ENCODE data around the gene PPARG. TPM values are rescaled to one million over a fixed set of nuclear protein-coding genes. Genes with fewer than 3 reads are reported as not detected.
"Not testable (repeated sequence)": the region's sequence is repeated elsewhere in the genome, so short reads cannot be mapped to it uniquely, and the experiment has no call there.

The PPARG gene
- total and polyA plus RNA-seq, 5 donors from 2014 or later = 0.16 to 0.64 (median 0.24) TPM; not detected in 2

DNA sequence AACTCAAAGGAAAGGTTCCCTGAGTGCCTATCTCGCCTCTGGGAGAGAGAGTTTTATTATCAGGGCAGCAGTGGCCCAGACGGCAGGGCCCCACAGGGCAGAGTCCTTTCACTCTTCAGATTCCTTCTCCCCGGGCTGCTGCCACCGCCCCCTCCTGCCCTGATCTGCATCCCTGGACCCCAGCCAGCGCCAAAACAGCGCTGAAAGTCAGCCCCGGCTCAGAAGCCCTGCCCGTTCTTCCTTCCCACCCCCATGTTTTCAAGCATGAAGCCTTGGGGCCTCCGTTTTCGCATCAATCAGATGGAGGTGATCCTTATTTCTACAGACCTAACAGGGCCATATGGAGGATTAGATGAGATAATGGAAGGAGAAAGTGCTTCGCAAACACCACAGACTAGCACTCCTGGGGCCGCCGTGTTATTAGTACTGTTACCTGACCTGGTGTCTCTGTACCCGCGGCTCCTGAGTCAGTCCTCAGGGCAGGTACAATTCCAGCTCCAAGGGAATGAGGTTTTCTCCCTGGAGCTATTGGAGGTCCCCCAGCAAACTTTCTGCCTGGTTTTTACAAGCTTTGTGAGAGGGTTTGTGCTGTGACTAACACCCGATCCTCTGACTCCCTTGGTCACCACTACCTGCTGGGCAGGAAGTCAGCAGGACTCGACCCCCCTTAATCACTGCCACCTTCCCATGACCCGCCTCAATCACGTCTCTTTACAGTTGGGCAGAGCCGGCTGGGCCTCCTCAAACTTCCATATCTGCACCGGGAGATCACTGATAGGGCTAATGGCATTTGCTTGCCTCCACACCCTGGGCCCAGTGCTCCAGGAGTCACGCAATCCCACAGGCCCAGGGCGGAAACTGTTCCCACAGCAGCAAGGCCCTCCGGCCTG lies 156.0 kb downstream of the PPARG start:
- Histone ChIP-seq H3K27me3 (ENCODE audit: control insufficient read depth, insufficient read depth, low read length) (no peaks in the 10 kb centered on the region), H3K9me3 (ENCODE audit: control insufficient read depth in 2 of 2, low read length in 2 of 2) (no peaks in the 10 kb centered on the region), H3K27ac (ENCODE audit: insufficient read depth, low read length, poor library complexity, severe bottlenecking) (no peak overlapping the region), H3K4me3 (ENCODE audit: low read depth, low read length) (no peak overlapping the region), H3K36me3 (ENCODE audit: control insufficient read depth, insufficient read depth, low read length) (no peaks in the 10 kb centered on the region), H3K4me1 (ENCODE audit: control insufficient read depth, insufficient read depth, low read length, poor library complexity, severe bottlenecking) (no peaks in the 10 kb centered on the region)
- no peak overlapping the region for H3K27ac Mint-ChIP-seq
- DNase-seq (no peak), ATAC-seq (ENCODE audit: low read depth in 2 of 2) (no peak)
- H3K27me3 Mint-ChIP-seq = peaks cover 4% of the 10 kb centered on the region
- no peaks in the 10 kb centered on the region for H3K36me3 Mint-ChIP-seq
- peaks cover 0 to 5% (median 0%) of the 10 kb centered on the region in 7 donors for H3K9me3 Mint-ChIP-seq
- H3K4me3 Mint-ChIP-seq = no peak overlapping the region
- no peaks in the 10 kb centered on the region for H3K4me1 Mint-ChIP-seq

DNA sequence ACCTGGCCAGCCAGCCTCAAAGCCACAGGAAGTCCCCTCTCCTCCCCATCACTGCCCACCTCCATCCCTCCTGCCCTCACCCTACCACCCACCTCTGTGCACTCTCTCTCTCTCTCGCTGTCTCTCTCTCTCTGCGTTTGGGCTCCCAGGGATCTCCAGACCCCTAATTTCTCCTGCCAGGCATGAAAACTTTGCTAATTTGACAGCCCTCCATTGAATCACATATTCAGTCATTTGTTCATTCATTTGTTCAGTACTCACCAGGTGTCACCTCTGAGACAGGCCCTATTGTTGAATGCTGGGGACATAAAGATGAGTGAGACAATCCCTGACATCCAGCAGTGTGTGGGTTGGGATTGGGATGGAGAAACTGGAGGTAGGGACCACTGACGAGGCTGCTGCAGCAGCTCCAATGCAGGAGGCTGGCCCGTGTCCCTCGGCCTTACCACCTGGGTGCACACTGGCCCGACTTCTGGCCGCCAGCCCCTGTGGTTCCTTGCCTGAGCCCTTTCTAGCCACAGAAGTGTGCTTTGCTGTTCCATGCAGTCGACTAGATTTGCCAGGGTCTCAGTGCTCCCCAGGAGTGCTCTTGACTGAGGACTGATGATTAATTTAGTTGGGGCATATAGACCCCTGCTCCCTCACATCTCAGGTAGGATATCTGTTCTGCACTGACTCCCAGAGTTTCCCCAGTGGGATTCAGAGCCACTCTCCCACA lies 156.8 kb downstream of the PPARG start:
- Mint-ChIP-seq H3K36me3 (no peaks in the 10 kb centered on the region), H3K4me1 (no peaks in the 10 kb centered on the region), H3K27ac (no peak overlapping the region), H3K9me3 (peaks cover 0 to 5% (median 0%) of the 10 kb centered on the region in 7 donors), H3K27me3 (peaks cover 4% of the 10 kb centered on the region), H3K4me3 (no peak overlapping the region)
- H3K4me3 ChIP-seq (ENCODE audit: low read depth, low read length) = no peak overlapping the region
- DNase-seq = no peak
- no peaks in the 10 kb centered on the region for H3K36me3 ChIP-seq (ENCODE audit: control insufficient read depth, insufficient read depth, low read length)
- no peaks in the 10 kb centered on the region for H3K27me3 ChIP-seq (ENCODE audit: control insufficient read depth, insufficient read depth, low read length)
- no peaks in the 10 kb centered on the region for H3K4me1 ChIP-seq (ENCODE audit: control insufficient read depth, insufficient read depth, low read length, poor library complexity, severe bottlenecking)
- ATAC-seq (ENCODE audit: low read depth in 2 of 2) = no peak
- H3K9me3 ChIP-seq (ENCODE audit: control insufficient read depth in 2 of 2, low read length in 2 of 2) = no peaks in the 10 kb centered on the region
- no peak overlapping the region for H3K27ac ChIP-seq (ENCODE audit: insufficient read depth, low read length, poor library complexity, severe bottlenecking)

DNA sequence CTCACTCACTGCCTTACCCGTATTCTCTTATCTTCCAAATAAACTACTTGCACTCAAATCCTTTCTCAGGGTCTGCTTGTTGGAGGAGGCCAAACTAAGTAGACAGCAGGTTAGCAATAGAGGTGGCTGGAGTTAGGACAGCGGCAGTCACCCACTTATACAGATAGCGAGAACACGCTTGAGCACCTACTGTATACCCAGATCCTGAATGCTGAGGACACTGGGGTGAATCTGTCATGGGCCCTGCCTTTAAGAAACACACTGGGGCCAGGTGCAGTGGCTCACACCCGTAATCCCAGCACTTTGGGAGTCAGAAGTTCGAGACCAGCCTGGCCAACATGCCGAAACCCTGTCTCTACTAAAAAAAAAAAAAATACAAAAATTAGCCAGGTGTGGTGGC lies 157.4 kb downstream of the PPARG start:
- DNase-seq (no peak), ATAC-seq (ENCODE audit: low read depth in 2 of 2) (no peak)
- Histone ChIP-seq H3K4me3 (ENCODE audit: low read depth, low read length) (no peak overlapping the region), H3K27ac (ENCODE audit: insufficient read depth, low read length, poor library complexity, severe bottlenecking) (no peak overlapping the region), H3K27me3 (ENCODE audit: control insufficient read depth, insufficient read depth, low read length) (no peaks in the 10 kb centered on the region), H3K9me3 (ENCODE audit: control insufficient read depth in 2 of 2, low read length in 2 of 2) (no peaks in the 10 kb centered on the region), H3K36me3 (ENCODE audit: control insufficient read depth, insufficient read depth, low read length) (no peaks in the 10 kb centered on the region), H3K4me1 (ENCODE audit: control insufficient read depth, insufficient read depth, low read length, poor library complexity, severe bottlenecking) (no peaks in the 10 kb centered on the region)
- Mint-ChIP-seq H3K36me3 (no peaks in the 10 kb centered on the region), H3K4me1 (no peaks in the 10 kb centered on the region), H3K27me3 (peaks cover 4% of the 10 kb centered on the region), H3K9me3 (peaks cover 0 to 4% (median 0%) of the 10 kb centered on the region in 7 donors), H3K4me3 (no peak overlapping the region), H3K27ac (no peak overlapping the region)

DNA sequence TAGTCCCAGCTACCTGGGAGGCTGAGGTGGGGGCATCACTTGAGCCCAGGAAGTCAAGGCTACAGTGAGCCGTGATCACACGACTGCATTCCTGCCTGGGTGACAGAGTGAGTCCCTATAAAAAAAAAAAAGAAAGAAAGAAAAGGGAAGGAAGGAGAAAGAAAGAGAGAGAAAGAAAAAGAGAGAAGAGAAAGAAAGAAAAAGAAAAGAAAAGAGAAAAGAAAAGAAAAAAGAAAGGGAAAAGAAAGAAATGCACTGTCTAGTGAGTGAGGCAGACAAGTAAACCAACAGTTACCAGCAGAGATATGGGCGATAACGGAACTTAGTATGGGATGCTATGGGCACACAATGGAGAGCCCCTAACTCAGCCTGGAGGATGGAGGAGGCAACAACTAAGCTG lies 158.2 kb downstream of the PPARG start:
- Mint-ChIP-seq H3K36me3 (no peaks in the 10 kb centered on the region), H3K27ac (no peak overlapping the region), H3K4me3 (no peak overlapping the region), H3K27me3 (peaks cover 4% of the 10 kb centered on the region), H3K4me1 (no peaks in the 10 kb centered on the region), H3K9me3 (peaks cover 0 to 3% (median 0%) of the 10 kb centered on the region in 7 donors)
- H3K27me3 ChIP-seq (ENCODE audit: control insufficient read depth, insufficient read depth, low read length) = no peaks in the 10 kb centered on the region
- no peaks in the 10 kb centered on the region for H3K9me3 ChIP-seq (ENCODE audit: control insufficient read depth in 2 of 2, low read length in 2 of 2)
- DNase-seq (no peak), ATAC-seq (ENCODE audit: low read depth in 2 of 2) (no peak)
- H3K4me1 ChIP-seq (ENCODE audit: control insufficient read depth, insufficient read depth, low read length, poor library complexity, severe bottlenecking) = no peaks in the 10 kb centered on the region
- no peaks in the 10 kb centered on the region for H3K36me3 ChIP-seq (ENCODE audit: control insufficient read depth, insufficient read depth, low read length)
- H3K27ac ChIP-seq (ENCODE audit: insufficient read depth, low read length, poor library complexity, severe bottlenecking) = no peak overlapping the region
- no peak overlapping the region for H3K4me3 ChIP-seq (ENCODE audit: low read depth, low read length)

DNA sequence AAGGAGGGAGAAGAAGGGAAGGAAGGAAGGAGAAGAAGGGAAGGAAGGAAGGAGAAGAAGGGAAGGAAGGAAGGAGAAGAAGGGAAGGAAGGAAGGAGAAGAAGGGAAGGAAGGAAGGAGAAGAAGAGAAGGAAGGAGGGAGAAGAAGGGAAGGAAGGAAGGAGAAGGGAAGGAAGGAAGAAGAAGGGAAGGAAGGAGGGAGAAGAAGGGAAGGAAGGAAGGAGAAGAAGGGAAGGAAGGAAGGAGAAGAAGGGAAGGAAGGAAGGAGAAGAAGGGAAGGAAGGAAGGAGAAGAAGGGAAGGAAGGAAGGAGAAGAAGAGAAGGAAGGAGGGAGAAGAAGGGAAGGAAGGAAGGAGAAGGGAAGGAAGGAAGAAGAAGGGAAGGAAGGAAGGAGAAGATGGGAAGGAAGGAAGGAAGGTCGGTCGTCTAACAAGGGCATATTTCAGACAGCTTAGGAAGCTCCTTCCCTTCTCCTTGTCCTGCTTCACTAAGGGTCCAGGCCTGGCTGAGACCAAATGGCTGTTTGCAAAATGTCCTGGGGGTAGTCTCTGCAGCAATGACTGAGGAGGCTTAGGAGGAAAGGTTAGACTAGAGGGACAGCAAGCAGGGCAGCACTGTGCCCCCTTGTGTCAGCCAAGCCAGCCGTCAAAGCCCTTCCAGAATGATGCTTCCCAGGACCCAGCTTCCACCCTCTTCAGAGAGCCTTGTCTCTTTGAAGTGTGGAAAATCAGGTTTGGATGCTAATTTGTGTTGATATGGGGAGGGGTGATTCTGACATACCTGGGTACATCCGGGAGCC lies 159.7 kb downstream of the PPARG start:
- not testable (repeated sequence) for H3K27me3 Mint-ChIP-seq; H3K36me3 Mint-ChIP-seq; H3K27ac ChIP-seq (ENCODE audit: insufficient read depth, low read length, poor library complexity, severe bottlenecking); H3K9me3 Mint-ChIP-seq; H3K4me1 ChIP-seq (ENCODE audit: control insufficient read depth, insufficient read depth, low read length, poor library complexity, severe bottlenecking); H3K4me1 Mint-ChIP-seq; DNase-seq; H3K27me3 ChIP-seq (ENCODE audit: control insufficient read depth, insufficient read depth, low read length); H3K27ac Mint-ChIP-seq; H3K4me3 ChIP-seq (ENCODE audit: low read depth, low read length); H3K36me3 ChIP-seq (ENCODE audit: control insufficient read depth, insufficient read depth, low read length); H3K4me3 Mint-ChIP-seq; ATAC-seq (ENCODE audit: low read depth in 2 of 2); H3K9me3 ChIP-seq (ENCODE audit: control insufficient read depth in 2 of 2, low read length in 2 of 2)

DNA sequence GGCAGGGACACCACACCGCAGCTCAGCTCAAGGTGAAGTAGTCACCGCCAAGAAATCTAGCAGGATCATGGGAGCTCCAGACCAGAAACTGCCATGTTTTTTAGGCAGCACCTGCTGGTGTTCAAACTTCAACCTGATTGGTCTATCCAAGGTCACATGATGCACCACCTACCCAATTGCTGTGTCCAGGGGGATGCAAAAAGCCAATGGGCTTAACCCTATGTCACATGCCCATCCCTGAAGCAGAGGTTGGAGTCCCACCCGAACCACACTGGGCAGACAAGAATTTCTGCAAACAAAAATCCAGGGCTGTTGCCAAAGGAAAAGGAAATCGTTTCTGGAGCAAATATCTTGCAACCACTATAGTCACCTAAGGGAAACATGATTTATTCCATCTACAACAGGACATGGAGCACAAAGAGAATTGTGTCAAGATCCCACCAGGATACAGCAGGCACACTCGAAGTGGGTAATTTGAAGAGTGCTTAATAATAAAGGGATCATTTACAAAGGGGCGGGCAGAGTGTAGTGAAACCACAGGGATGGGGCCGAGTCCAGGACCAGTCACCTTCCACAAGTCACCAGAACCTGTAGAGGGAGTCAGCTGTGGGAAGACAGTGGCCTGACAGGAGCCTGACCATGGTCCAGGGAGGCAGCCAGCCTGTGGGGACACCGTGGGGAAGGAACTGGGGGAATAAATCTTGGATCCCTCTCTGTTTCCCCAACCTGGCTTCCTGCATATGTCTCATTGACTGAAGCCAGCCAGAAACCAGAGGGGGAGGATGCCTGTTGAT lies 161.2 kb downstream of the PPARG start:
- Histone ChIP-seq H3K27me3 (ENCODE audit: control insufficient read depth, insufficient read depth, low read length) (no peaks in the 10 kb centered on the region), H3K36me3 (ENCODE audit: control insufficient read depth, insufficient read depth, low read length) (no peaks in the 10 kb centered on the region), H3K9me3 (ENCODE audit: control insufficient read depth in 2 of 2, low read length in 2 of 2) (no peaks in the 10 kb centered on the region), H3K27ac (ENCODE audit: insufficient read depth, low read length, poor library complexity, severe bottlenecking) (no peak overlapping the region), H3K4me1 (ENCODE audit: control insufficient read depth, insufficient read depth, low read length, poor library complexity, severe bottlenecking) (no peaks in the 10 kb centered on the region), H3K4me3 (ENCODE audit: low read depth, low read length) (no peak overlapping the region)
- H3K4me1 Mint-ChIP-seq = no peaks in the 10 kb centered on the region
- no peaks in the 10 kb centered on the region for H3K36me3 Mint-ChIP-seq
- H3K27ac Mint-ChIP-seq = no peak overlapping the region
- H3K4me3 Mint-ChIP-seq = no peak overlapping the region
- ATAC-seq (ENCODE audit: low read depth in 2 of 2) (no peak), DNase-seq (no peak)
- H3K27me3 Mint-ChIP-seq = no peaks in the 10 kb centered on the region
- no peaks in the 10 kb centered on the region for H3K9me3 Mint-ChIP-seq

DNA sequence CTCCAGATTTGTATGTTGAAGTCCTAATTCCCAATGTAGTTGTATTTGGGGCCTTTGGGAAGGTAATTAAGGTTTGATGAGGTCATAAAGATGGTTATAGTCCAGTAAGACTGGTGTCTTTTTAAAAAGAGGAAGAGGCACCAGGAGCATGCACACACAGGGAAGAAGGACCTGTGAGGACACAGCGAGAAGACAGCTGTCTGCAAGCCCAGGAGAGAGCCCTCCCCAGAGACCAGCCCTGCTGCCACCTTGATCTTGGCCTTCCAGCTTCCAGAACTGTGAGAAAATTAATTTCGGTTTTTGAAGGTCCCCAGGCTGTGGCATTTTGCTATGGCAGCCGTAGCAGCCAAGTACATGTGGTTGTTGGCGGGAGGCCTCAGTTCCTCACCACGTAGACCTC lies 162.6 kb downstream of the PPARG start:
- no peak overlapping the region for H3K27ac ChIP-seq (ENCODE audit: insufficient read depth, low read length, poor library complexity, severe bottlenecking)
- H3K4me1 Mint-ChIP-seq = no peaks in the 10 kb centered on the region
- H3K9me3 Mint-ChIP-seq = no peaks in the 10 kb centered on the region
- H3K4me3 Mint-ChIP-seq = no peak overlapping the region
- no peaks in the 10 kb centered on the region for H3K36me3 ChIP-seq (ENCODE audit: control insufficient read depth, insufficient read depth, low read length)
- no peaks in the 10 kb centered on the region for H3K9me3 ChIP-seq (ENCODE audit: control insufficient read depth in 2 of 2, low read length in 2 of 2)
- no peak overlapping the region for H3K27ac Mint-ChIP-seq
- H3K4me1 ChIP-seq (ENCODE audit: control insufficient read depth, insufficient read depth, low read length, poor library complexity, severe bottlenecking) = no peaks in the 10 kb centered on the region
- H3K4me3 ChIP-seq (ENCODE audit: low read depth, low read length) = no peak overlapping the region
- ATAC-seq (ENCODE audit: low read depth in 2 of 2) (no peak), DNase-seq (no peak)
- no peaks in the 10 kb centered on the region for H3K27me3 Mint-ChIP-seq
- no peaks in the 10 kb centered on the region for H3K27me3 ChIP-seq (ENCODE audit: control insufficient read depth, insufficient read depth, low read length)
- no peaks in the 10 kb centered on the region for H3K36me3 Mint-ChIP-seq
